ENCODE measurements around the gene ATP6V0E1.
A peak's percentile ranks its signal among the peaks of the same experiment; 100 is the strongest.
"Not testable (repeated sequence)": the region's sequence is repeated elsewhere in the genome, so short reads cannot be mapped to it uniquely, and the experiment has no call there.

Gene ATP6V0E1

GRCh38 chr5:173069671-173070070, 86.1 kb downstream of the ATP6V0E1 start:
- Histone ChIP-seq H3K18ac (ENCODE audit: low read length) (peak overlapping the region; percentile 18), H3K23ac (ENCODE audit: low read length) (no peak overlapping the region), H3K14ac (ENCODE audit: low read length) (no peak overlapping the region), H3K9ac (ENCODE audit: low read length) (no peak overlapping the region), H3K27ac (ENCODE audit: low read depth, low read length) (no peak overlapping the region), H3K9me3 (ENCODE audit: insufficient read depth, low read depth, low read length) (no peaks in the 10 kb centered on the region), H4K91ac (ENCODE audit: low read depth, low read length) (no peak overlapping the region), H3K27me3 (ENCODE audit: insufficient read depth, low read length) (no peaks in the 10 kb centered on the region), H2BK5ac (ENCODE audit: low read depth, low read length, poor library complexity) (no peak overlapping the region), H3K4me3 (ENCODE audit: low read depth, low read length) (no peak overlapping the region), H2BK12ac (ENCODE audit: low read length) (no peak overlapping the region), H2BK120ac (ENCODE audit: insufficient read depth, low read length, poor library complexity) (no peak overlapping the region), H3K4me2 (ENCODE audit: low read length) (no peak overlapping the region), H2AK5ac (ENCODE audit: low read length) (no peak overlapping the region), H3K4me1 (ENCODE audit: control insufficient read depth in 1 of 2, insufficient read depth in 2 of 2, low read length in 2 of 2) (no peaks in the 10 kb centered on the region), H3K79me2 (ENCODE audit: control insufficient read depth, insufficient read depth, low read length, poor library complexity) (no peaks in the 10 kb centered on the region), H3K4ac (ENCODE audit: low read depth, low read length) (no peak overlapping the region), H4K8ac (ENCODE audit: low read depth, low read length) (no peak overlapping the region), H4K12ac (ENCODE audit: low read depth, low read length) (no peak overlapping the region), H2AFZ (ENCODE audit: insufficient read depth, low read length, poor library complexity) (no peak overlapping the region), H3K79me1 (ENCODE audit: low read length) (no peaks in the 10 kb centered on the region), H3K36me3 (ENCODE audit: control insufficient read depth in 1 of 2, insufficient read depth in 2 of 2, low read length in 2 of 2) (no peaks in the 10 kb centered on the region)
- WGBS (ENCODE audit: extremely low coverage, insufficient coverage, insufficient read length): no CpG with 5 or more reads among the region's 7 CpGs
- peak; percentile 82 to 95 for DNase-seq

- WGBS (ENCODE audit: extremely low coverage, insufficient coverage, insufficient read length): no CpG with 5 or more reads among the region's 5 CpGs
- no peak overlapping the region for H3K4ac ChIP-seq (ENCODE audit: low read depth, low read length)
These were observed 91.7 kb downstream of the ATP6V0E1 start for GRCh38 chr5:173075137-173075843.

DNA sequence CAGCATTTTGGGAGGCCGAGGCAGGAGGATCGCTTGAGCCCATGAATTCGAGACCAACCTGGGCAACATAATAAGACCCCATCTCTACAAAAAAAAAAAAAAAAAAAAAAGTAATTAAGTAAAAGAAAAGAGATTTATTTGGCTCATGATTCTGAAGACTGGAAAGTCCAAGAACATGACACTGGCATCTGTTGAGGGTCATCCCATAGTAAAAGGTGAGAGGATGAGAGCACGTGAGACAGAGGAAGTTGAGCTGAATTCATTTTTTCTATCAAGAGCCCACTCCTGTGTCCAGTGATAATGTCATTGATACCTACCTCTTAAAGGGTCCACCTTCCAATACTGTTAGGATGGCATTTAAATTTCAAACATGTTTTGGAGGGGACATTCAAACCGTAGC, 92.4 kb downstream of the ATP6V0E1 start:
- no peak overlapping the region for H3K23ac ChIP-seq (ENCODE audit: low read length)
- H2AFZ ChIP-seq (ENCODE audit: insufficient read depth, low read length, poor library complexity): no peak overlapping the region
- H3K14ac ChIP-seq (ENCODE audit: low read length): no peak overlapping the region
- no peak overlapping the region for H2AK5ac ChIP-seq (ENCODE audit: low read length)
- no peak overlapping the region for H3K27ac ChIP-seq (ENCODE audit: low read depth, low read length)
- no peaks in the 10 kb centered on the region for H3K9me3 ChIP-seq (ENCODE audit: insufficient read depth, low read depth, low read length)
- H4K8ac ChIP-seq (ENCODE audit: low read depth, low read length): no peak overlapping the region
- no peak overlapping the region for H2BK5ac ChIP-seq (ENCODE audit: low read depth, low read length, poor library complexity)
- H3K4me2 ChIP-seq (ENCODE audit: low read length): no peak overlapping the region
- no peak overlapping the region for H4K12ac ChIP-seq (ENCODE audit: low read depth, low read length)
- no peaks in the 10 kb centered on the region for H3K79me1 ChIP-seq (ENCODE audit: low read length)
- no peaks in the 10 kb centered on the region for H3K27me3 ChIP-seq (ENCODE audit: insufficient read depth, low read length)
- H3K18ac ChIP-seq (ENCODE audit: low read length): no peak overlapping the region
- H3K36me3 ChIP-seq (ENCODE audit: control insufficient read depth in 1 of 2, insufficient read depth in 2 of 2, low read length in 2 of 2): no peaks in the 10 kb centered on the region
- no peak overlapping the region for H2BK120ac ChIP-seq (ENCODE audit: insufficient read depth, low read length, poor library complexity)
- H3K4ac ChIP-seq (ENCODE audit: low read depth, low read length): no peak overlapping the region
- H3K4me3 ChIP-seq (ENCODE audit: low read depth, low read length): no peak overlapping the region
- H4K91ac ChIP-seq (ENCODE audit: low read depth, low read length): no peak overlapping the region
- H3K9ac ChIP-seq (ENCODE audit: low read length): no peak overlapping the region
- DNase-seq: no peak
- WGBS (ENCODE audit: extremely low coverage, insufficient coverage, insufficient read length): no CpG with 5 or more reads among the region's 5 CpGs
- no peaks in the 10 kb centered on the region for H3K79me2 ChIP-seq (ENCODE audit: control insufficient read depth, insufficient read depth, low read length, poor library complexity)
- H2BK12ac ChIP-seq (ENCODE audit: low read length): no peak overlapping the region
- no peaks in the 10 kb centered on the region for H3K4me1 ChIP-seq (ENCODE audit: control insufficient read depth in 1 of 2, insufficient read depth in 2 of 2, low read length in 2 of 2)

More at GRCh38 chr5:173075137-173075843, 91.7 kb downstream of the ATP6V0E1 start:
- H3K4me3 ChIP-seq (ENCODE audit: low read depth, low read length): no peak overlapping the region
- H3K27ac ChIP-seq (ENCODE audit: low read depth, low read length): no peak overlapping the region
- no peaks in the 10 kb centered on the region for H3K79me1 ChIP-seq (ENCODE audit: low read length)
- H3K36me3 ChIP-seq (ENCODE audit: control insufficient read depth in 1 of 2, insufficient read depth in 2 of 2, low read length in 2 of 2): no peaks in the 10 kb centered on the region
- no peak overlapping the region for H2BK12ac ChIP-seq (ENCODE audit: low read length)
- no peak overlapping the region for H3K9ac ChIP-seq (ENCODE audit: low read length)
- no peak overlapping the region for H3K23ac ChIP-seq (ENCODE audit: low read length)
- no peaks in the 10 kb centered on the region for H3K27me3 ChIP-seq (ENCODE audit: insufficient read depth, low read length)
- H4K8ac ChIP-seq (ENCODE audit: low read depth, low read length): no peak overlapping the region
- H2AK5ac ChIP-seq (ENCODE audit: low read length): no peak overlapping the region
- H2BK5ac ChIP-seq (ENCODE audit: low read depth, low read length, poor library complexity): no peak overlapping the region
- no peak overlapping the region for H3K4me2 ChIP-seq (ENCODE audit: low read length)
- H4K12ac ChIP-seq (ENCODE audit: low read depth, low read length): no peak overlapping the region
- no peak overlapping the region for H3K18ac ChIP-seq (ENCODE audit: low read length)
- no peaks in the 10 kb centered on the region for H3K4me1 ChIP-seq (ENCODE audit: control insufficient read depth in 1 of 2, insufficient read depth in 2 of 2, low read length in 2 of 2)
- H4K91ac ChIP-seq (ENCODE audit: low read depth, low read length): no peak overlapping the region
- H3K79me2 ChIP-seq (ENCODE audit: control insufficient read depth, insufficient read depth, low read length, poor library complexity): no peaks in the 10 kb centered on the region
- H2AFZ ChIP-seq (ENCODE audit: insufficient read depth, low read length, poor library complexity): no peak overlapping the region
- no peak overlapping the region for H3K14ac ChIP-seq (ENCODE audit: low read length)
- H2BK120ac ChIP-seq (ENCODE audit: insufficient read depth, low read length, poor library complexity): no peak overlapping the region
- H3K9me3 ChIP-seq (ENCODE audit: insufficient read depth, low read depth, low read length): no peaks in the 10 kb centered on the region
- DNase-seq: peak; percentile 33 to 69

- not testable (repeated sequence) for H3K36me3 ChIP-seq (ENCODE audit: control insufficient read depth in 1 of 2, insufficient read depth in 2 of 2, low read length in 2 of 2); H2AFZ ChIP-seq (ENCODE audit: insufficient read depth, low read length, poor library complexity); H3K18ac ChIP-seq (ENCODE audit: low read length); H3K27ac ChIP-seq (ENCODE audit: low read depth, low read length); H3K4me1 ChIP-seq (ENCODE audit: control insufficient read depth in 1 of 2, insufficient read depth in 2 of 2, low read length in 2 of 2); H2BK5ac ChIP-seq (ENCODE audit: low read depth, low read length, poor library complexity); H2BK12ac ChIP-seq (ENCODE audit: low read length); H3K9ac ChIP-seq (ENCODE audit: low read length); H3K79me1 ChIP-seq (ENCODE audit: low read length); H3K9me3 ChIP-seq (ENCODE audit: insufficient read depth, low read depth, low read length); H4K8ac ChIP-seq (ENCODE audit: low read depth, low read length); H3K27me3 ChIP-seq (ENCODE audit: insufficient read depth, low read length); H3K4me2 ChIP-seq (ENCODE audit: low read length); H3K4me3 ChIP-seq (ENCODE audit: low read depth, low read length); H3K23ac ChIP-seq (ENCODE audit: low read length); H3K79me2 ChIP-seq (ENCODE audit: control insufficient read depth, insufficient read depth, low read length, poor library complexity); H2AK5ac ChIP-seq (ENCODE audit: low read length); H2BK120ac ChIP-seq (ENCODE audit: insufficient read depth, low read length, poor library complexity); H3K14ac ChIP-seq (ENCODE audit: low read length); H3K4ac ChIP-seq (ENCODE audit: low read depth, low read length); H4K91ac ChIP-seq (ENCODE audit: low read depth, low read length)
- H4K12ac ChIP-seq (ENCODE audit: low read depth, low read length): peak overlapping the region; percentile 43
- WGBS (ENCODE audit: extremely low coverage, insufficient coverage, insufficient read length): no CpG with 5 or more reads among the region's 4 CpGs
- DNase-seq: peak; percentile 62 to 69
These were observed 92.9 kb downstream of the ATP6V0E1 start for GRCh38 chr5:173076471-173076870.

Measured in trophoblast cell (in vitro differentiated cells and primary cell).